HAP-1 (cell line): ENCODE measurements around the gene MEGF9.
"Not testable (repeated sequence)": the region's sequence is repeated elsewhere in the genome, so short reads cannot be mapped to it uniquely, and the experiment has no call there.

Experiments
- DNase-seq, 2 experiments: peaks; one replicate each; pipeline ENCODE4 v3.0.0-alpha.2; 2016 to 2020; ENCODE audit warnings: low spot score in 2 of 2
- H3K27me3 ChIP-seq: fragments of 250-450 bp; sonication (Bioruptor Pico); 2 replicates; pipeline ENCODE4 v1.5.1; 2020; ENCODE audit warnings: low read depth, mild to moderate bottlenecking, moderate library complexity
- H3K36me3 ChIP-seq: fragments of 250-450 bp; sonication (Bioruptor Pico); replicated peaks from 2 replicates; pipeline ENCODE4 v1.5.1; 2020; ENCODE audit warnings: mild to moderate bottlenecking
- H3K4me1 ChIP-seq: fragments of 250-450 bp; sonication (Bioruptor Pico); 2 replicates; pipeline ENCODE4 v1.5.1; 2020; ENCODE audit warnings: mild to moderate bottlenecking
- H3K4me3 ChIP-seq: fragments of 250-450 bp; sonication (Bioruptor Pico); 2 replicates; pipeline ENCODE4 v1.5.1; 2020; ENCODE audit warnings: mild to moderate bottlenecking, moderate library complexity
- H3K9me3 ChIP-seq: fragments of 250-450 bp; sonication (Bioruptor Pico); 2 replicates; pipeline ENCODE4 v1.5.1; 2020; ENCODE audit warnings: mild to moderate bottlenecking, moderate library complexity
- in situ Hi-C: fragments of 300-500 bp; cut with MboI; formaldehyde crosslinking; loops from 3 replicates; pipeline ENCODE4 v1.14.3; 2020; ENCODE audit warnings: low sequenced_read_pairs, inconsistent platforms, mixed read lengths

The MEGF9 gene

DNA sequence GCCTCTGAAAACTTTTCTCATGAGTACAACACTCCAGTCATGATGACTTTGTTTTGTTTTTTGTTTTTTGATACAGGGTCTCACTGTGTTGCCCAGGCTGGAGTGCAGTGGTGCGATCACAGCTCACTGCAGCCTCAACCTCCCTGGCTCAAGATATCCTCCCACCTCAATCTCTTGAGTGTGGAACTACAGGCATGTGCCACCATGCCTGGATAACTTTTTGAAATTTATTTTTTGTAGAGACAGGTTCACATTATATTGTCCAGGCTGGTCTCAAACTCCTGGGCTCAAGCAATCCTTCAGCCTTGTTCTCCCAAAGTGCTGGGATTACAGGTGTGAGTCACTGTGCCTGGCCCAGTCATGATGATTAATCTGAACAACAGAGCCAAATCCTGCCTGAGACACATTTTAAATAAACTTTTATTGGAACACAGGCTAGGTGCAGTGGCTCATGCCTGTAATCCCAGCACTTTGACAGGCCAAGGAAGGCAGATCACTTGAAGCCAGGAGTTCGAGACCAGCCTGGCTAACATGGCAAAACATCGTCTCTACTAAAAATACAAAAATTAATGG, 85.3 kb downstream of the MEGF9 start:
- H3K4me1 ChIP-seq, result peaks cover 31% of the 10 kb centered on the region
- in situ Hi-C loops, H3K4me3 ChIP-seq, H3K36me3 ChIP-seq, DNase-seq, H3K27me3 ChIP-seq, H3K9me3 ChIP-seq: not testable (repeated sequence)

- no peaks in the 10 kb centered on the region for H3K27me3 ChIP-seq
- H3K4me3 ChIP-seq, result no peak overlapping the region
- no peaks in the 10 kb centered on the region for H3K9me3 ChIP-seq
- in situ Hi-C loops, result no loop called here
- H3K4me1 ChIP-seq, result peaks cover 35% of the 10 kb centered on the region
- DNase-seq, result no peak
- H3K36me3 ChIP-seq, result no peaks in the 10 kb centered on the region
Observed at GRCh38 chr9:120628207-120628924, 85.9 kb downstream of the MEGF9 start.

- H3K4me3 ChIP-seq, result no peak overlapping the region
- no peaks in the 10 kb centered on the region for H3K9me3 ChIP-seq
- peaks cover 35% of the 10 kb centered on the region for H3K4me1 ChIP-seq
- H3K36me3 ChIP-seq, result no peaks in the 10 kb centered on the region
- no peak for DNase-seq
- in situ Hi-C loops, result no loop called here
- H3K27me3 ChIP-seq, result no peaks in the 10 kb centered on the region
Observed at GRCh38 chr9:120627073-120627472, 87.2 kb downstream of the MEGF9 start.

DNA sequence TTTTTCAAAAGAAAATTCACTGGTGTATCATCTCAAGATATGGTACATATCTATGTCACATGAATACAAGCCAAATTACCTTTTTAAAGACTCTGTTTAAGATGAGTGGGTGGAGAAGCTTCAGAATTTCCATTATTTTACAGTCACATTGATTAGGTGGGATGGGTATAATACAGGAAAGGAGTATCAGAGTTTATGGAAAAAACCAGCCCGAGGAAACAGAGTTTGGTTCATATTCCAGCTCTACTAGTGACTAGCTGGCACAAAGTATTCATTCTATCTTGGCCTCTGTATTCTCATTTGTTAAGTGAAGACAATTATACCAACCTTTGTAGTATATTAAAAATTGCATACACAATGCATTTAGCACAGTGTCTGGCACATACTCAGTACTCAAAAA, 87.8 kb downstream of the MEGF9 start:
- Histone ChIP-seq H3K36me3 (no peaks in the 10 kb centered on the region), H3K4me1 (peaks cover 35% of the 10 kb centered on the region), H3K27me3 (no peaks in the 10 kb centered on the region), H3K4me3 (no peak overlapping the region), H3K9me3 (no peaks in the 10 kb centered on the region)
- in situ Hi-C loops, result no loop called here
- no peak for DNase-seq

- Histone ChIP-seq H3K4me1 (peaks cover 35% of the 10 kb centered on the region), H3K36me3 (0 out of 2 replicates have a peak, but pooled peaks cover 2% of the 10 kb centered on the region), H3K4me3 (no peak overlapping the region), H3K27me3 (no peaks in the 10 kb centered on the region), H3K9me3 (no peaks in the 10 kb centered on the region)
- peak; percentile 63 to 65 for DNase-seq
- in situ Hi-C loops, result no loop called here
Observed at GRCh38 chr9:120625222-120625621, 89.0 kb downstream of the MEGF9 start.

DNA sequence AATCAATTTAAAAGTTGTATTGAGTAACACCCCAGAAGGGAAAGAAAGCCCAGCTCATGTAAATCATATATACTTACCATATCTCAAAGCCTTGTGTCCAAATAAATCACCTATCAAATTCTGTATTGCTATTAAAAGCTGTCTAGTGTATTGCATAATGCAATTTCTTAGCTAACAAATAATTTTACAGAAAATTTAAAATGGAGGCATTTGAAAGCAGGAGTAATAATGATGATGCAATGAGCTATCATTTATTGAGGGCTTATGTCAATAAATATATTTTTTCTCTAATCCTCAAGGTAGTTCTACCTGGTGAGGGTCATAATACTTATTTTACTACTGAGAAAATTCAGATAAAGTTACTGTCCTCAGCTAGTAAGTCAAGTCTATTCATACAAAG, 91.5 kb downstream of the MEGF9 start:
- in situ Hi-C loops, result loop anchor here (5.0 to 25.0 kb wide), 2 partner anchors 95 to 315 kb away; partner anchors contain the start of gene TRAF1
- no peak for DNase-seq
- Histone ChIP-seq H3K9me3 (no peaks in the 10 kb centered on the region), H3K27me3 (no peaks in the 10 kb centered on the region), H3K4me3 (no peak overlapping the region), H3K4me1 (peaks cover 29% of the 10 kb centered on the region), H3K36me3 (peaks cover 5% of the 10 kb centered on the region; the same call in 1 of the 2 replicates)

DNA sequence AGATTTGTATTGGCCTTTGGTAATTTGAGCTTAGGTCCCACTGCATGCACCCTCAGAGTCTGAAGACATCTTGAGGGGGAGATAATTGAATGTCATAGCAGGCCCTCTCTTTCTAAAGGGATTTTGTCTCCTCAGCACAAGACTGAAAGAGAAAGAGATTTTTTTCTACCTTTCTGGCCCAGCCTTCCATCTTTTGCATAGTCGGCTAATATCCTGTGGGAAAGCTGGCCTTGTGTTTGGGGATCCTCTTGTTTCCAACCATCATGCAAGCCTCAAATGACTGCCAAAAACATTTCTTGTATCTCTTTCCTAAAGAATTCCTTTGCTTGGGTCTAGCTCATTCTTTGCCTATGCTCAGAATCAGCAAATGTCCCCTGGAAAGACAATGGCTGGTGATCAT, 92.3 kb downstream of the MEGF9 start:
- in situ Hi-C loops, result loop anchor here (5.0 to 25.0 kb wide), 2 partner anchors 95 to 315 kb away; partner anchors contain the start of gene TRAF1
- H3K4me3 ChIP-seq, result no peak overlapping the region
- H3K27me3 ChIP-seq, result no peaks in the 10 kb centered on the region
- peaks cover 5% of the 10 kb centered on the region; the same call in 1 of the 2 replicates for H3K36me3 ChIP-seq
- peaks cover 28% of the 10 kb centered on the region for H3K4me1 ChIP-seq
- no peak for DNase-seq
- H3K9me3 ChIP-seq, result no peaks in the 10 kb centered on the region

- peak; percentile 73 to 76 for DNase-seq
Observed at GRCh38 chr9:120619751-120620655, 94.3 kb downstream of the MEGF9 start.

GRCh38 chr9:120616966-120617935, 97.0 kb downstream of the MEGF9 start:
- in situ Hi-C loops, result loop anchor here (25.0 kb wide), 1 partner anchor 320 kb away; the partner anchor contains the start of gene TRAF1
- H3K4me1 ChIP-seq, result peaks cover 7% of the 10 kb centered on the region
- H3K4me3 ChIP-seq, result no peak overlapping the region
- peaks cover 5% of the 10 kb centered on the region; the same call in 1 of the 2 replicates for H3K36me3 ChIP-seq
- H3K9me3 ChIP-seq, result no peaks in the 10 kb centered on the region
- DNase-seq, result no peak
- no peaks in the 10 kb centered on the region for H3K27me3 ChIP-seq

More at GRCh38 chr9:120619751-120620655, 94.3 kb downstream of the MEGF9 start:
- H3K27me3 ChIP-seq, result no peaks in the 10 kb centered on the region
- H3K36me3 ChIP-seq, result peaks cover 5% of the 10 kb centered on the region; the same call in 1 of the 2 replicates
- H3K9me3 ChIP-seq, result no peaks in the 10 kb centered on the region
- in situ Hi-C loops, result loop anchor here (5.0 to 25.0 kb wide), 2 partner anchors 97 to 317 kb away; partner anchors contain the start of gene TRAF1
- no peak overlapping the region for H3K4me3 ChIP-seq
- H3K4me1 ChIP-seq, result peaks cover 12% of the 10 kb centered on the region

DNA sequence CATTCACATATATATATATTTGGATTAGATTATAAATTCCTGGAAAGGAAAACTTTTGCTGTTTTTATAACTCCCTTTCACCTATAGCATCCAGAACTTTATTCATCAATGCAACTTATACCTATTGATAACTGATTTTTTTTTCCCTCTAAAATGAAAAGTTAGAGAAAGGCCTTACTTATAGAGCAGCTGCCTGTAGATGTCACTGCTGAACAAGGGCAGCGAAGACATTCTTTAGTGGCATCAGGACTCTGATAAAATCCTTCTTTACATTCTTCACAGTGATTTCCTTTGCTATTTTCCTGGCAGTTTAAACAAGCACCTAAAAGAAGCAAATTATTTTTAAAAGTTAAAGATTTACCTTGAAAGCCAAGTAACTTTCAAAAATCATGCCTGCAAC, 102.1 kb downstream of the MEGF9 start:
- DNase-seq, result no peak
- Histone ChIP-seq H3K4me1 (0 out of 2 replicates have a peak, but pooled peaks cover 3% of the 10 kb centered on the region), H3K36me3 (peaks cover 18% of the 10 kb centered on the region), H3K9me3 (no peaks in the 10 kb centered on the region), H3K27me3 (no peaks in the 10 kb centered on the region), H3K4me3 (no peak overlapping the region)
- in situ Hi-C loops, result loop anchor here (25.0 kb wide), 1 partner anchor 325 kb away; the partner anchor contains the start of gene TRAF1

- H3K4me3 ChIP-seq, result no peak overlapping the region
- H3K27me3 ChIP-seq, result no peaks in the 10 kb centered on the region
- H3K36me3 ChIP-seq, result peaks cover 24% of the 10 kb centered on the region
- in situ Hi-C loops, result loop anchor here (25.0 kb wide), 1 partner anchor 326 kb away; the partner anchor contains the start of gene TRAF1
- H3K9me3 ChIP-seq, result no peaks in the 10 kb centered on the region
- DNase-seq, result no peak
- H3K4me1 ChIP-seq, result 0 out of 2 replicates have a peak, but pooled peaks cover 3% of the 10 kb centered on the region
Observed at GRCh38 chr9:120611690-120612068, 102.6 kb downstream of the MEGF9 start.

DNA sequence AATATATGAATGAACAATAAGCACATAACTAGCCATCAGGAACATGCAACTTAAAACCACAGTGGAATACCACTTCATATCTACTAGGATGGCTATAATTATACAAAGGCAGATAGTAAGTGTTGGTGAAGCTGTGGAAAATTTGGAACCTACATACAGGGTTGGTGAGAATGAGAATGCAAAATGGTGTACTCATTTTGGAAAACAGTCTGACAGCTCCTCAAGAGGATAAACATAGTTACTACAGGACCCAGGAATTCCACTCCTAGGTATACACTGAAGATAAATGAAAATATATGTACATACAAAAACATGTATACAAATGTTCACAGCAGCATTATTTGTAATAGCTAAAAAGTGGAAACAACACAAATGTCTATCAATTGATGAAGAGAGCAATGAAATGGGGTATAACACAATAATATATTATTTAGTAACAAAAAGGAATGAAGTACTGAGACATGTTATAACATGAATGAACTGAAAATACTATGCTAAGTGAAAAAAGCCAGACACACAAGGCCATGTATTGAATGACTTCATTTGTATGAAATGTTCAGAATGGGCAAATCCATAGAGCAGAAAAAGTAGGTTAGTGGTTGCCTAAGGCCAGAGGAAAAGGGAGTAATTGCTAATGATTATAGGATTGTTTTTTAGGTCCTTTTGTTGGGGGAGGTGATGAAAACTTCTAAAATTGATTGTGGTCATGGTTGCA, 103.1 kb downstream of the MEGF9 start:
- Histone ChIP-seq H3K4me1 (0 out of 2 replicates have a peak, but pooled peaks cover 3% of the 10 kb centered on the region), H3K4me3 (no peak overlapping the region), H3K9me3 (no peaks in the 10 kb centered on the region), H3K27me3 (no peaks in the 10 kb centered on the region), H3K36me3 (peaks cover 29% of the 10 kb centered on the region)
- in situ Hi-C loops, result loop anchor here (25.0 kb wide), 1 partner anchor 326 kb away; the partner anchor contains the start of gene TRAF1
- peak in 1 of 2 experiments; percentile 31 for DNase-seq
